ENCODE data around the gene ZNF784. TPM values are rescaled to one million over a fixed set of nuclear protein-coding genes. Genes with fewer than 3 reads are reported as not detected.

The ZNF784 gene
- total and polyA plus RNA-seq, 2 experiments from 2014 or later, result 1.3 to 3.0 TPM

DNA sequence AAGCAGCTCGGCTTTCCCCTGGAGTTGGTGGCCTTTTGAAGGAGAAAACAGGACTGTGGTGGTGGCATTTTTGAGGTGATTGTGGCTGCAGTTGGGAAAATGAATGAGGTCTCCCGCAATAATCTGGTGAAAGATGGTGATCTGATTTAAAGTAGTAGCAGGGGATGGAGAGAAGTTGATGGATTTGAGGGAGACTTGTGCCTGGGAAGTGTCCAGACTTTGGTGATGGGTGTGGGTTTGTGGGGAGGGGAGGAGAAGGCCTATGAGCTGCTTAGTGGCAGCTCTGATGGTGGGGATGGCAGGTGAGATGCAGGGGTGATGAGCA is 46.6 kb upstream of the ZNF784 start:
- Histone ChIP-seq H3K36me3 (ENCODE audit: low read depth) (no peaks in the 10 kb centered on the region), H2AFZ (no peak overlapping the region), H3K79me2 (ENCODE audit: insufficient read depth) (peaks cover 95% of the 10 kb centered on the region), H3K9me3 (ENCODE audit: low read depth) (no peaks in the 10 kb centered on the region), H3K9me2 (ENCODE audit: insufficient read depth) (no peaks in the 10 kb centered on the region), H4K20me1 (ENCODE audit: insufficient read depth) (peaks cover 8% of the 10 kb centered on the region; the same call in 1 of the 2 replicates), H3K27ac (no peak overlapping the region), H3K4me2 (ENCODE audit: unreplicated experiment) (no peak overlapping the region), H3K9ac (no peak overlapping the region), H3F3A (ENCODE audit: insufficient read depth) (peaks cover 34% of the 10 kb centered on the region), H3K27me3 (replicated peaks; ENCODE audit: insufficient read depth) (no peaks in the 10 kb centered on the region), H3K4me3 (no peak overlapping the region), H3K4me1 (ENCODE audit: insufficient read depth) (peaks cover 14% of the 10 kb centered on the region; the same call in 1 of the 2 replicates)
- in situ Hi-C loops (cut with MboI), result loop anchor here (25.0 kb wide), 1 partner anchor 1209 kb away; the partner anchor contains the start of genes CDC42EP5 and LENG9
- WGBS, 2 experiments (ENCODE audit: low coverage in 1 of 2, low lambda C conversion rate in 2 of 2, missing lambda C conversion rate in 2 of 2), result 68 to 69% methylated on average over 2 of the region's 2 CpGs
- DNase-seq, result no peak
- no peak for TF ChIP-seq EZH2 (IDR thresholded peaks at IDR 0.05; ENCODE audit: insufficient read depth, poor library complexity, severe bottlenecking)
- TF ChIP-seq EZH2phosphoT487 (IDR thresholded peaks at IDR 0.05; ENCODE audit: insufficient read depth, low read depth), result no peak

- H3K36me3 ChIP-seq (ENCODE audit: low read depth), result no peaks in the 10 kb centered on the region
Measured at GRCh38 chr19:55670280-55671053, 46.1 kb upstream of the ZNF784 start.

GRCh38 chr19:55669418-55670279 is 45.3 kb upstream of the ZNF784 start:
- H3K9me2 ChIP-seq (ENCODE audit: insufficient read depth), result no peaks in the 10 kb centered on the region
- no peaks in the 10 kb centered on the region for H3K27me3 ChIP-seq (replicated peaks; ENCODE audit: insufficient read depth)
- H3K27ac ChIP-seq, result no peak overlapping the region
- WGBS, 2 experiments (ENCODE audit: low coverage in 1 of 2, low lambda C conversion rate in 2 of 2, missing lambda C conversion rate in 2 of 2), result 86 to 90% methylated on average over 22 to 43 of the region's 43 CpGs
- no peak overlapping the region for H3K4me2 ChIP-seq (ENCODE audit: unreplicated experiment)
- no peak overlapping the region for H3K4me3 ChIP-seq
- no peak overlapping the region for H2AFZ ChIP-seq
- H4K20me1 ChIP-seq (ENCODE audit: insufficient read depth), result peaks cover 8% of the 10 kb centered on the region; the same call in 1 of the 2 replicates
- DNase-seq, result no peak
- in situ Hi-C loops (cut with MboI), result loop anchor here (25.0 kb wide), 1 partner anchor 1207 kb away; the partner anchor contains the start of genes CDC42EP5 and LENG9
- no peaks in the 10 kb centered on the region for H3K9me3 ChIP-seq (ENCODE audit: low read depth)
- H3K79me2 ChIP-seq (ENCODE audit: insufficient read depth), result peaks cover 96% of the 10 kb centered on the region
- no peaks in the 10 kb centered on the region for H3K36me3 ChIP-seq (ENCODE audit: low read depth)
- H3K9ac ChIP-seq, result no peak overlapping the region
- TF ChIP-seq EZH2 (IDR thresholded peaks at IDR 0.05; ENCODE audit: insufficient read depth, poor library complexity, severe bottlenecking) (no peak), EZH2phosphoT487 (IDR thresholded peaks at IDR 0.05; ENCODE audit: insufficient read depth, low read depth) (no peak)
- H3K4me1 ChIP-seq (ENCODE audit: insufficient read depth), result peaks cover 14% of the 10 kb centered on the region; the same call in 1 of the 2 replicates
- peaks cover 29% of the 10 kb centered on the region for H3F3A ChIP-seq (ENCODE audit: insufficient read depth)

More at GRCh38 chr19:55670280-55671053, 46.1 kb upstream of the ZNF784 start:
- Histone ChIP-seq H3K9ac (no peak overlapping the region), H3F3A (ENCODE audit: insufficient read depth) (peaks cover 30% of the 10 kb centered on the region), H3K27ac (no peak overlapping the region), H3K4me2 (ENCODE audit: unreplicated experiment) (no peak overlapping the region), H3K9me2 (ENCODE audit: insufficient read depth) (no peaks in the 10 kb centered on the region), H3K9me3 (ENCODE audit: low read depth) (no peaks in the 10 kb centered on the region), H3K27me3 (replicated peaks; ENCODE audit: insufficient read depth) (no peaks in the 10 kb centered on the region), H2AFZ (no peak overlapping the region), H3K4me1 (ENCODE audit: insufficient read depth) (peaks cover 14% of the 10 kb centered on the region; the same call in 1 of the 2 replicates), H3K4me3 (no peak overlapping the region), H4K20me1 (ENCODE audit: insufficient read depth) (peaks cover 8% of the 10 kb centered on the region; the same call in 1 of the 2 replicates), H3K79me2 (ENCODE audit: insufficient read depth) (peaks cover 95% of the 10 kb centered on the region)
- in situ Hi-C loops (cut with MboI), result loop anchor here (25.0 kb wide), 1 partner anchor 1208 kb away; the partner anchor contains the start of genes CDC42EP5 and LENG9
- no peak for DNase-seq
- 84 to 85% methylated on average over 23 of the region's 23 CpGs for WGBS, 2 experiments (ENCODE audit: low coverage in 1 of 2, low lambda C conversion rate in 2 of 2, missing lambda C conversion rate in 2 of 2)
- no peak for TF ChIP-seq EZH2 (IDR thresholded peaks at IDR 0.05; ENCODE audit: insufficient read depth, poor library complexity, severe bottlenecking)
- TF ChIP-seq EZH2phosphoT487 (IDR thresholded peaks at IDR 0.05; ENCODE audit: insufficient read depth, low read depth), result no peak
